ENCODE data around the gene CLEC4E. TPM values are rescaled to one million over a fixed set of nuclear protein-coding genes. Genes with fewer than 3 reads are reported as not detected.

Gene CLEC4E
- total RNA-seq, 1 experiment from 2014 or later = not detected

GRCh38 chr12:8577879-8578278 lies 37.2 kb upstream of the CLEC4E start:
- no peak for ATAC-seq
- no peak for DNase-seq (ENCODE audit: low read depth, low spot score)
- Histone ChIP-seq H3K4me1 (ENCODE audit: control insufficient read depth, insufficient read depth, low read length) (no peaks in the 10 kb centered on the region), H3K36me3 (ENCODE audit: control insufficient read depth, insufficient read depth, low read length) (no peaks in the 10 kb centered on the region), H3K4me3 (ENCODE audit: low read depth in 2 of 2, low read length in 2 of 2) (no peak overlapping the region), H3K27me3 (ENCODE audit: control insufficient read depth, insufficient read depth, low read length) (peaks cover 2% of the 10 kb centered on the region; the same call in 1 of the 2 replicates), H3K27ac (ENCODE audit: low read length) (no peak overlapping the region), H3K9me3 (ENCODE audit: control insufficient read depth, insufficient read depth, low read depth, low read length) (no peaks in the 10 kb centered on the region)
- no TSS peak for BruUV-seq (replicated peaks)
- intact Hi-C loops (cut with micrococcal nuclease; ENCODE audit: unreplicated experiment) = no loop called here
- ChIA-PET POLR2A (no interaction called here), CTCF (no interaction called here)
- in situ Hi-C loops (cut with HindIII; ENCODE audit: low pct_unique_long_range_greater_than_20kb, low sequenced_read_pairs) = no loop called here
- TF ChIP-seq CTCF (IDR thresholded peaks at IDR 0.05) (no peak; the same call in 1 of the 2 replicates), SIN3A (IDR thresholded peaks at IDR 0.05; ENCODE audit: borderline replicate concordance, insufficient read depth, low read depth, low read length) (no peak)

- Histone ChIP-seq H3K4me1 (ENCODE audit: control insufficient read depth, insufficient read depth, low read length) (no peaks in the 10 kb centered on the region), H3K27ac (ENCODE audit: low read length) (no peak overlapping the region), H3K4me3 (ENCODE audit: low read depth in 2 of 2, low read length in 2 of 2) (no peak overlapping the region), H3K27me3 (ENCODE audit: control insufficient read depth, insufficient read depth, low read length) (peaks cover 2% of the 10 kb centered on the region; the same call in 1 of the 2 replicates), H3K9me3 (ENCODE audit: control insufficient read depth, insufficient read depth, low read depth, low read length) (no peaks in the 10 kb centered on the region), H3K36me3 (ENCODE audit: control insufficient read depth, insufficient read depth, low read length) (no peaks in the 10 kb centered on the region)
- intact Hi-C loops (cut with micrococcal nuclease; ENCODE audit: unreplicated experiment) = no loop called here
- no peak for DNase-seq (ENCODE audit: low read depth, low spot score)
- TF ChIP-seq POLR2AphosphoS5 (IDR thresholded peaks at IDR 0.05; ENCODE audit: low read depth, low read length) (no peak), REST (IDR thresholded peaks at IDR 0.05; ENCODE audit: insufficient read depth in 1 of 2, low read depth in 2 of 2, low read length in 1 of 2) (no peak), TCF7L2 (IDR thresholded peaks at IDR 0.05; ENCODE audit: low read depth, low read length) (no peak), SIN3A (IDR thresholded peaks at IDR 0.05; ENCODE audit: borderline replicate concordance, insufficient read depth, low read depth, low read length) (no peak), CTCF (IDR thresholded peaks at IDR 0.05) (no peak)
- in situ Hi-C loops (cut with HindIII; ENCODE audit: low pct_unique_long_range_greater_than_20kb, low sequenced_read_pairs) = no loop called here
- no TSS peak for BruUV-seq (replicated peaks)
- no peak for ATAC-seq
- ChIA-PET CTCF (no interaction called here), POLR2A (no interaction called here)
Measured at GRCh38 chr12:8572507-8572906, 31.8 kb upstream of the CLEC4E start.
